IMR-90 (cell line): Measurements from ENCODE around the gene NHLRC2. TPM values are rescaled to one million over a fixed set of nuclear protein-coding genes. Genes with fewer than 3 reads are reported as not detected.

Experiments used
- ATAC-seq: fragments of 200-7000 bp; cut with Tn5 transposase; 2 replicates; pipeline ENCODE4 v1.9.1; 2020; ENCODE audit warnings: low read depth, mild to moderate bottlenecking, moderate library complexity
- BruUV-seq: library from RNA; stranded (reverse); fragments of 400-500 nt; replicated peaks from 2 replicates; lab custom pipeline; 2021; lab: Mats Ljungman, UMichigan
- CTCF ChIA-PET: fragments of 300-600 bp; formaldehyde crosslinking; extraction: SDS; loops from one replicate; lab custom pipeline; 2021; ENCODE audit warnings: antibody characterized with exemption; lab: Yijun Ruan, JAX
- POLR2A ChIA-PET: fragments of 300-600 bp; sonication (Branson Sonifier 250); formaldehyde crosslinking; loops from one replicate; lab custom pipeline; 2022; ENCODE audit warnings: antibody characterized with exemption; ENCODE audit not compliant: unreplicated experiment; lab: Charles Lee
- DNase-seq: peaks from one replicate; pipeline ENCODE4 v3.0.0; 2013
- H2AFZ ChIP-seq: replicated peaks from 2 replicates; pipeline ENCODE3; 2013; ENCODE audit warnings: low read length, mild to moderate bottlenecking; ENCODE audit not compliant: poor library complexity
- H2AK5ac ChIP-seq: 2 replicates; pipeline ENCODE4 v1.6.1; 2013; ENCODE audit warnings: low read depth, low read length, inconsistent platforms
- H2AK9ac ChIP-seq: replicated peaks from 2 replicates; pipeline ENCODE3; 2013; ENCODE audit warnings: mild to moderate bottlenecking, low read depth, low read length, moderate library complexity; ENCODE audit not compliant: poor library complexity
- H2BK120ac ChIP-seq: 2 replicates; pipeline ENCODE4 v1.6.1; 2013; ENCODE audit warnings: low read depth, low read length, inconsistent platforms
- H2BK15ac ChIP-seq: 3 replicates; pipeline ENCODE4 v1.6.1; 2013; ENCODE audit warnings: low read depth, low read length, inconsistent platforms
- H2BK20ac ChIP-seq: 2 replicates; pipeline ENCODE4 v1.6.1; 2013; ENCODE audit warnings: low read depth, mild to moderate bottlenecking, inconsistent platforms, low read length, moderate library complexity
- H2BK5ac ChIP-seq: 2 replicates; pipeline ENCODE4 v1.6.1; 2013; ENCODE audit warnings: mild to moderate bottlenecking, low read depth, low read length, inconsistent platforms; ENCODE audit not compliant: poor library complexity, severe bottlenecking
- H3K14ac ChIP-seq: replicated peaks from 2 replicates; pipeline ENCODE4 v1.6.1; 2013; ENCODE audit warnings: low read depth, low read length, inconsistent platforms
- H3K18ac ChIP-seq: 2 replicates; pipeline ENCODE4 v1.6.1; 2013; ENCODE audit warnings: low read depth, low read length, control low read depth
- H3K23ac ChIP-seq: 2 replicates; pipeline ENCODE4 v1.6.1; 2013; ENCODE audit warnings: low read depth, low read length, inconsistent platforms
- H3K27ac ChIP-seq: 2 replicates; pipeline ENCODE4 v1.5.1; 2013; ENCODE audit warnings: mild to moderate bottlenecking, control low read depth, low read length; ENCODE audit not compliant: insufficient read depth
- H3K27me3 ChIP-seq: 2 replicates; pipeline ENCODE4 v1.6.1; 2013; ENCODE audit warnings: low read length; ENCODE audit not compliant: control insufficient read depth, insufficient read depth
- H3K36me3 ChIP-seq: 2 replicates; pipeline ENCODE4 v1.6.1; 2013; ENCODE audit warnings: low read length, mixed read lengths; ENCODE audit not compliant: control insufficient read depth, insufficient read depth
- H3K4ac ChIP-seq: 2 replicates; pipeline ENCODE4 v1.6.1; 2013; ENCODE audit warnings: low read depth, low read length, inconsistent platforms
- H3K4me1 ChIP-seq: 2 replicates; pipeline ENCODE4 v1.6.1; 2013; ENCODE audit warnings: low read length, mixed read lengths; ENCODE audit not compliant: control insufficient read depth, insufficient read depth
- H3K4me2 ChIP-seq: 2 replicates; pipeline ENCODE4 v1.6.1; 2013; ENCODE audit warnings: low read depth, mild to moderate bottlenecking, control low read depth, low read length, moderate library complexity
- H3K4me3 ChIP-seq: 2 replicates; pipeline ENCODE4 v1.5.1; 2013; ENCODE audit warnings: low read depth, mild to moderate bottlenecking, control low read depth, low read length, moderate library complexity; ENCODE audit not compliant: insufficient read depth
- H3K56ac ChIP-seq: 2 replicates; pipeline ENCODE4 v1.6.1; 2013; ENCODE audit warnings: low read length, inconsistent platforms; ENCODE audit not compliant: insufficient read depth; ENCODE audit errors: extremely low read depth
- H3K79me1 ChIP-seq, 2 experiments: 2 replicates each; pipeline ENCODE4 v1.6.1; 2013; ENCODE audit warnings: low read length in 2 of 2, inconsistent platforms in 1 of 2, low read depth in 1 of 2
- H3K9ac ChIP-seq: 2 replicates; pipeline ENCODE4 v1.6.1; 2013; ENCODE audit warnings: low read depth, low read length, control low read depth
- H3K9me1 ChIP-seq: 2 replicates; pipeline ENCODE4 v1.6.1; 2013; ENCODE audit warnings: low read length, inconsistent platforms; ENCODE audit not compliant: insufficient read depth
- H3K9me3 ChIP-seq: 2 replicates; pipeline ENCODE4 v1.6.1; 2013; ENCODE audit warnings: low read length; ENCODE audit not compliant: control insufficient read depth, insufficient read depth
- H4K20me1 ChIP-seq: 2 replicates; pipeline ENCODE4 v1.6.1; 2013; ENCODE audit warnings: low read length, inconsistent platforms; ENCODE audit not compliant: insufficient read depth
- H4K5ac ChIP-seq: 2 replicates; pipeline ENCODE4 v1.6.1; 2013; ENCODE audit warnings: mild to moderate bottlenecking, low read depth, low read length, control low read depth
- H4K8ac ChIP-seq, 2 experiments: 2 replicates each; pipeline ENCODE4 v1.6.1; 2013; ENCODE audit warnings: low read depth in 2 of 2, low read length in 2 of 2, control low read depth in 1 of 2, inconsistent platforms in 1 of 2
- H4K91ac ChIP-seq: 2 replicates; pipeline ENCODE4 v1.6.1; 2013; ENCODE audit warnings: low read depth, low read length, inconsistent platforms; ENCODE audit not compliant: insufficient read depth
- CHD1 ChIP-seq: IDR thresholded peaks from 2 replicates; pipeline ENCODE4 v1.6.1; 2012; ENCODE audit warnings: low read depth, low read length, improper control_type of control experiment
- CTCF ChIP-seq: conservative IDR thresholded peaks from 2 replicates; pipeline ENCODE4 v1.5.1; 2012; ENCODE audit warnings: mild to moderate bottlenecking, low read depth, low read length, improper control_type of control experiment
- FOS ChIP-seq: fragments of 150-350 bp; IDR thresholded peaks from 2 replicates; pipeline ENCODE4 v1.6.1; 2016; ENCODE audit warnings: low read depth, low read length
- MAFK ChIP-seq: IDR thresholded peaks from 2 replicates; pipeline ENCODE4 v1.6.1; 2012; ENCODE audit warnings: low read depth, low read length, improper control_type of control experiment
- MXI1 ChIP-seq: IDR thresholded peaks from 2 replicates; pipeline ENCODE4 v1.6.1; 2012; ENCODE audit warnings: low read depth, mild to moderate bottlenecking, low read length, moderate library complexity, borderline replicate concordance
- NFE2L2 ChIP-seq: fragments of 150-350 bp; IDR thresholded peaks from 2 replicates; pipeline ENCODE4 v1.6.1; 2016; ENCODE audit warnings: low read depth, mild to moderate bottlenecking, low read length
- POLR2A ChIP-seq: IDR thresholded peaks from 2 replicates; pipeline ENCODE4 v1.6.1; 2012; ENCODE audit warnings: mild to moderate bottlenecking, low read depth, low read length
- RAD21 ChIP-seq: IDR thresholded peaks from 2 replicates; pipeline ENCODE4 v1.6.1; 2012; ENCODE audit warnings: low read length, improper control_type of control experiment
- RCOR1 ChIP-seq: IDR thresholded peaks from 2 replicates; pipeline ENCODE4 v1.6.1; 2012; ENCODE audit warnings: mild to moderate bottlenecking, low read length, improper control_type of control experiment; ENCODE audit not compliant: insufficient replicate concordance
- RFX5 ChIP-seq: IDR thresholded peaks from 2 replicates; pipeline ENCODE4 v1.8.0; 2012; ENCODE audit warnings: low read depth, mild to moderate bottlenecking, low read length, moderate library complexity
- SMC3 ChIP-seq: fragments of 150-350 bp; IDR thresholded peaks from 2 replicates; pipeline ENCODE4 v1.6.1; 2016; ENCODE audit warnings: low read depth, mild to moderate bottlenecking, antibody characterized with exemption, low read length, moderate library complexity
- USF2 ChIP-seq: fragments of 150-350 bp; IDR thresholded peaks from 2 replicates; pipeline ENCODE4 v1.6.1; 2017; ENCODE audit warnings: mild to moderate bottlenecking, antibody characterized with exemption, low read length, low read depth
- WGBS, 2 experiments: methylation state at CpG; one replicate each; pipeline versions ENCODE4 v1.1.5 to v1.1.7; 2013; ENCODE audit warnings: missing lambda C conversion rate in 2 of 2; ENCODE audit not compliant: insufficient read length in 1 of 2; ENCODE audit errors: extremely low coverage in 2 of 2; 5-methylcytosine and 5-hydroxymethylcytosine counted together
- dilution Hi-C: fragments of 300-500 bp; cut with HindIII; formaldehyde crosslinking; loops from one replicate; pipeline ENCODE4 v1.14.3; 2018; ENCODE audit warnings: low sequenced_read_pairs; ENCODE audit not compliant: unreplicated experiment
- in situ Hi-C: fragments of 300-500 bp; cut with MboI; formaldehyde crosslinking; loops from 3 replicates; pipeline ENCODE4 v1.14.3; 2019; ENCODE audit warnings: low sequenced_read_pairs, inconsistent platforms, mixed read lengths
- intact Hi-C: fragments of 100-400 bp; cut with micrococcal nuclease; formaldehyde crosslinking; loops from 2 replicates; pipeline ENCODE4 v1.10.0; 2022
- polyA plus RNA-seq, 3 experiments: library from polyadenylated mRNA; depleted of rRNA; stranded (reverse); fragments of >200 nt; gene quantifications; 2 replicates each; pipeline ENCODE4 v1.2.3, GENCODE V29; 2012; ENCODE audit warnings: low replicate concordance in 1 of 3
- total RNA-seq: library from RNA; depleted of rRNA; stranded (reverse); fragments of >200 nt; gene quantifications from 2 replicates; pipeline ENCODE4 v1.2.3, GENCODE V29; 2012

NHLRC2 gene
- total and polyA plus RNA-seq, 2 of the 4 experiments (the other 2 are of a cell fraction) = 3.0 to 11.8 TPM

- Histone ChIP-seq H3K27ac (no peak overlapping the region), H2AK5ac (no peak overlapping the region), H3K4me1 (no peaks in the 10 kb centered on the region), H3K9ac (no peak overlapping the region), H2BK120ac (no peak overlapping the region), H2BK20ac (no peak overlapping the region), H2AK9ac (no peak overlapping the region), H4K91ac (no peak overlapping the region), H2BK15ac (no peak overlapping the region), H3K4me2 (no peak overlapping the region), H3K4me3 (no peak overlapping the region), H4K8ac (no peak overlapping the region), H3K14ac (no peak overlapping the region), H3K56ac (no peak overlapping the region), H3K4ac (no peak overlapping the region), H3K79me1 (no peaks in the 10 kb centered on the region), H3K9me3 (peaks cover 2% of the 10 kb centered on the region; the same call in 1 of the 2 replicates), H4K5ac (no peak overlapping the region), H3K23ac (no peak overlapping the region), H2BK5ac (no peak overlapping the region), H3K27me3 (peaks cover 21% of the 10 kb centered on the region), H3K9me1 (no peaks in the 10 kb centered on the region), H3K18ac (no peak overlapping the region), H4K20me1 (no peaks in the 10 kb centered on the region), H3K36me3 (no peaks in the 10 kb centered on the region), H2AFZ (no peak overlapping the region)
- no peak for DNase-seq
- in situ Hi-C loops (no loop called here), dilution Hi-C loops (no loop called here), intact Hi-C loops (loop anchor here (10.0 kb wide), 1 partner anchor 1317 kb away; no protein-coding TSS in a partner anchor)
- CTCF ChIA-PET = interaction anchor here (1.1 kb wide), 1 partner anchor 223 kb away, joined by 3 read pairs; no protein-coding TSS in a partner anchor
- no CpG with 5 or more reads among the region's 3 CpGs for whole genome bisulfite sequencing, 2 experiments
- no TSS peak for BruUV-seq
- ATAC-seq = no peak
- no peak for TF ChIP-seq USF2
- TF ChIP-seq POLR2A = no peak
- no peak for TF ChIP-seq MAFK
- TF ChIP-seq MXI1 = no peak
- no peak for TF ChIP-seq RCOR1
- no peak for TF ChIP-seq SMC3
- TF ChIP-seq NFE2L2 = no peak
- no peak for TF ChIP-seq FOS
- no peak for TF ChIP-seq RAD21
- no peak for TF ChIP-seq CHD1
- TF ChIP-seq RFX5 = no peak
- TF ChIP-seq CTCF = no peak
- POLR2A ChIA-PET = no interaction called here
Observed at GRCh38 chr10:113808168-113808567, 46.3 kb upstream of the NHLRC2 start.
